ENCODE results near the gene S100A11. TPM values are rescaled to one million over a fixed set of nuclear protein-coding genes. Genes with fewer than 3 reads are reported as not detected.

S100A11 gene
- polyA plus RNA-seq, 1 of the 3 experiments (the other 2 are of a cell fraction): 736 TPM

DNA sequence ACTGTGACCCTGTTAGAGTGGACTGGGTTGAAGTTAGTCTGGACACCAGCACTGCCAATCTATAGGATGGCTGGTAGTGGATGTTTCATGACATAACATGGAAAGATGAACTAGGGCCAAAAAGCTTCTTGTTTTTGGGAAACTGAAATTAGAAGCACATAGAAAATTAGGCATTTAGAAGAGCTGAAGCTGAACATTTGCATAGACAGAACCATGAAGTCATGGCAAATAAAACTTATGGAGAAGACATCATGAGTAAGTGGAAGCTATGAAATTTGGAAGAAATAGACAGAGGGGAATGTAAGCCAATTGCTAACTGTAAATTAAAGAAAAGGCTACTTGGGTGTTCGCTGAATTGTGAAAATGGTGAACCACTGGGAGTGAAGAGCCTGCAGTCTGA is 2.7 kb upstream of the S100A11 start:
- H3K36me3 ChIP-seq (replicated peaks in 1 of 2; ENCODE audit: control insufficient read depth in 1 of 2, insufficient read depth in 2 of 2, low read length in 1 of 2): peaks cover 0 to 3% of the 10 kb centered on the region in 2 experiments
- H3K9ac ChIP-seq: no peak overlapping the region
- no peaks in the 10 kb centered on the region for H3K9me3 ChIP-seq
- H3K4me3 ChIP-seq (ENCODE audit: low read depth in 2 of 2, low read length in 1 of 2): no peak overlapping the region
- peaks cover 33% of the 10 kb centered on the region for H3K27me3 ChIP-seq (ENCODE audit: insufficient read depth)
- peaks cover 4 to 8% of the 10 kb centered on the region in 2 experiments; a peak in 1 of 4 replicates for H3K4me1 ChIP-seq (ENCODE audit: control insufficient read depth in 1 of 2, insufficient read depth in 2 of 2, low read depth in 1 of 2, low read length in 1 of 2)
- H3K27ac ChIP-seq (ENCODE audit: low read depth in 2 of 2, low read length in 1 of 2): no peak overlapping the region
- H2AFZ ChIP-seq (ENCODE audit: low read depth): no peak overlapping the region
- H3F3A ChIP-seq (replicated peaks; ENCODE audit: insufficient read depth): peaks cover 17% of the 10 kb centered on the region
- H4K20me1 ChIP-seq (ENCODE audit: insufficient read depth): no peaks in the 10 kb centered on the region
- H3K9me2 ChIP-seq: no peaks in the 10 kb centered on the region
- ChIA-PET CTCF (interaction anchor here (2.3 kb wide), 1 partner anchor 14 kb away, joined by 6 read pairs; no protein-coding TSS in a partner anchor), POLR2A (no interaction called here)
- TF ChIP-seq RFX5 (IDR thresholded peaks at IDR 0.05; ENCODE audit: low read length) (no peak), JUND (IDR thresholded peaks at IDR 0.05) (no peak), EP300 (IDR thresholded peaks at IDR 0.05; ENCODE audit: borderline replicate concordance in 1 of 2, low read depth in 1 of 2, low read length in 1 of 2) (no peak), ELF1 (IDR thresholded peaks at IDR 0.05) (no peak), NRF1 (IDR thresholded peaks at IDR 0.05; ENCODE audit: low read depth, low read length) (no peak), TEAD4 (IDR thresholded peaks at IDR 0.05; ENCODE audit: borderline replicate concordance, insufficient read depth) (no peak), NFIC (IDR thresholded peaks at IDR 0.05; ENCODE audit: borderline replicate concordance) (no peak), TCF12 (IDR thresholded peaks at IDR 0.05) (no peak), SMC3 (IDR thresholded peaks at IDR 0.05; ENCODE audit: low read depth, low read length) (no peak), RXRA (IDR thresholded peaks at IDR 0.05; ENCODE audit: borderline replicate concordance, low read depth) (no peak), TAF1 (IDR thresholded peaks at IDR 0.05; ENCODE audit: borderline replicate concordance, low read depth, low read length) (no peak), FOXJ3 (CRISPR knock-in tag; IDR thresholded peaks at IDR 0.05) (no peak), GATA2 (CRISPR knock-in tag; IDR thresholded peaks at IDR 0.05) (no peak)
- TF ChIP-seq, protein P1, sequence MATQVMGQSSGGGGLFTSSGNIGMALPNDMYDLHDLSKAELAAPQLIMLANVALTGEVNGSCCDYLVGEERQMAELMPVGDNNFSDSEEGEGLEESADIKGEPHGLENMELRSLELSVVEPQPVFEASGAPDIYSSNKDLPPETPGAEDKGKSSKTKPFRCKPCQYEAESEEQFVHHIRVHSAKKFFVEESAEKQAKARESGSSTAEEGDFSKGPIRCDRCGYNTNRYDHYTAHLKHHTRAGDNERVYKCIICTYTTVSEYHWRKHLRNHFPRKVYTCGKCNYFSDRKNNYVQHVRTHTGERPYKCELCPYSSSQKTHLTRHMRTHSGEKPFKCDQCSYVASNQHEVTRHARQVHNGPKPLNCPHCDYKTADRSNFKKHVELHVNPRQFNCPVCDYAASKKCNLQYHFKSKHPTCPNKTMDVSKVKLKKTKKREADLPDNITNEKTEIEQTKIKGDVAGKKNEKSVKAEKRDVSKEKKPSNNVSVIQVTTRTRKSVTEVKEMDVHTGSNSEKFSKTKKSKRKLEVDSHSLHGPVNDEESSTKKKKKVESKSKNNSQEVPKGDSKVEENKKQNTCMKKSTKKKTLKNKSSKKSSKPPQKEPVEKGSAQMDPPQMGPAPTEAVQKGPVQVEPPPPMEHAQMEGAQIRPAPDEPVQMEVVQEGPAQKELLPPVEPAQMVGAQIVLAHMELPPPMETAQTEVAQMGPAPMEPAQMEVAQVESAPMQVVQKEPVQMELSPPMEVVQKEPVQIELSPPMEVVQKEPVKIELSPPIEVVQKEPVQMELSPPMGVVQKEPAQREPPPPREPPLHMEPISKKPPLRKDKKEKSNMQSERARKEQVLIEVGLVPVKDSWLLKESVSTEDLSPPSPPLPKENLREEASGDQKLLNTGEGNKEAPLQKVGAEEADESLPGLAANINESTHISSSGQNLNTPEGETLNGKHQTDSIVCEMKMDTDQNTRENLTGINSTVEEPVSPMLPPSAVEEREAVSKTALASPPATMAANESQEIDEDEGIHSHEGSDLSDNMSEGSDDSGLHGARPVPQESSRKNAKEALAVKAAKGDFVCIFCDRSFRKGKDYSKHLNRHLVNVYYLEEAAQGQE (IDR thresholded peaks at IDR 0.05; ENCODE audit: low read depth, low read length): no peak
- TF ChIP-seq, protein P2, sequence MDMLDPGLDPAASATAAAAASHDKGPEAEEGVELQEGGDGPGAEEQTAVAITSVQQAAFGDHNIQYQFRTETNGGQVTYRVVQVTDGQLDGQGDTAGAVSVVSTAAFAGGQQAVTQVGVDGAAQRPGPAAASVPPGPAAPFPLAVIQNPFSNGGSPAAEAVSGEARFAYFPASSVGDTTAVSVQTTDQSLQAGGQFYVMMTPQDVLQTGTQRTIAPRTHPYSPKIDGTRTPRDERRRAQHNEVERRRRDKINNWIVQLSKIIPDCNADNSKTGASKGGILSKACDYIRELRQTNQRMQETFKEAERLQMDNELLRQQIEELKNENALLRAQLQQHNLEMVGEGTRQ (IDR thresholded peaks at IDR 0.05; ENCODE audit: borderline replicate concordance, low read depth, low read length): no peak
- TF ChIP-seq, protein P3, sequence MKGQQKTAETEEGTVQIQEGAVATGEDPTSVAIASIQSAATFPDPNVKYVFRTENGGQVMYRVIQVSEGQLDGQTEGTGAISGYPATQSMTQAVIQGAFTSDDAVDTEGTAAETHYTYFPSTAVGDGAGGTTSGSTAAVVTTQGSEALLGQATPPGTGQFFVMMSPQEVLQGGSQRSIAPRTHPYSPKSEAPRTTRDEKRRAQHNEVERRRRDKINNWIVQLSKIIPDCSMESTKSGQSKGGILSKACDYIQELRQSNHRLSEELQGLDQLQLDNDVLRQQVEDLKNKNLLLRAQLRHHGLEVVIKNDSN (IDR thresholded peaks at IDR 0.05; ENCODE audit: borderline replicate concordance, low read depth): no peak
- TF ChIP-seq, protein P4, sequence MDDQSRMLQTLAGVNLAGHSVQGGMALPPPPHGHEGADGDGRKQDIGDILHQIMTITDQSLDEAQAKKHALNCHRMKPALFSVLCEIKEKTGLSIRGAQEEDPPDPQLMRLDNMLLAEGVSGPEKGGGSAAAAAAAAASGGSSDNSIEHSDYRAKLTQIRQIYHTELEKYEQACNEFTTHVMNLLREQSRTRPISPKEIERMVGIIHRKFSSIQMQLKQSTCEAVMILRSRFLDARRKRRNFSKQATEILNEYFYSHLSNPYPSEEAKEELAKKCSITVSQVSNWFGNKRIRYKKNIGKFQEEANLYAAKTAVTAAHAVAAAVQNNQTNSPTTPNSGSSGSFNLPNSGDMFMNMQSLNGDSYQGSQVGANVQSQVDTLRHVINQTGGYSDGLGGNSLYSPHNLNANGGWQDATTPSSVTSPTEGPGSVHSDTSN (IDR thresholded peaks at IDR 0.05): no peak
- H3K4me2 ChIP-seq: no peak overlapping the region
- WGBS (ENCODE audit: low lambda C conversion rate): 46% methylated on average over 1 of the region's 1 CpG
- DNase-seq: no peak
- H3K79me2 ChIP-seq (ENCODE audit: insufficient read depth): peaks cover 28% of the 10 kb centered on the region
